Mucosa of stomach (tissue), 1 donor: ENCODE measurements around the gene EPB41.
"Not testable (repeated sequence)": the region's sequence is repeated elsewhere in the genome, so short reads cannot be mapped to it uniquely, and the experiment has no call there.

ENCODE experiments used
- H3K27me3 ChIP-seq: one replicate; pipeline ENCODE4 v1.7.0; 2013; ENCODE audit warnings: mild to moderate bottlenecking, low read length; ENCODE audit not compliant: control insufficient read depth, insufficient read depth
- H3K36me3 ChIP-seq: one replicate; pipeline ENCODE4 v1.7.0; 2013; ENCODE audit warnings: low read length; ENCODE audit not compliant: control insufficient read depth, insufficient read depth
- H3K4me1 ChIP-seq: one replicate; pipeline ENCODE4 v1.7.0; 2013; ENCODE audit warnings: mild to moderate bottlenecking, low read length; ENCODE audit not compliant: control insufficient read depth, insufficient read depth
- H3K4me3 ChIP-seq: one replicate; pipeline ENCODE4 v1.7.0; 2013; ENCODE audit warnings: low read length
- H3K9ac ChIP-seq: one replicate; pipeline ENCODE4 v1.7.0; 2013; ENCODE audit warnings: mild to moderate bottlenecking, low read length, moderate library complexity
- H3K9me3 ChIP-seq: one replicate; pipeline ENCODE4 v1.7.0; 2013; ENCODE audit warnings: mild to moderate bottlenecking, low read length, moderate library complexity; ENCODE audit not compliant: control insufficient read depth
- donor health status: Pancreatic carcinoma.

EPB41 gene

DNA sequence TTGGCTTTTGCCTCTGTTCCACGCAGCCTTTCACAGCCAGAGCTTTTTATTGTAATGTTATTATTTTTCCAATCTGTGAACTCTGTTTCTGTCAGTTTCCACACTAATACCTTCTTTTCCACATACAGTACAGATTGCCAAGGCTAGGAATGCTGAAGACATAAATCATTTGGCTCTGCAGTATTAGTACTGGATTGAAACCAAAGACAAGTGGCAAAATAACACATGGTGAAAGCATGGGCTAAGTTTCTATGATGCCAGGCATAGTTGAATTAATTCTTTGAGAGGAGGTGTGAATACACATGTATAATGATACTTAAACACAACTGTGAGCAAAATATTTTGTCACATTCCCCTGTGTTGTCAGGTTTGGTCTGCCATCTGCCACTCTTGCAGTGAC, 135.8 kb downstream of the EPB41 start:
- H3K4me3 ChIP-seq = no peak overlapping the region
- H3K36me3 ChIP-seq = no peaks in the 10 kb centered on the region
- H3K9me3 ChIP-seq = no peaks in the 10 kb centered on the region
- no peaks in the 10 kb centered on the region for H3K27me3 ChIP-seq
- H3K4me1 ChIP-seq = no peaks in the 10 kb centered on the region
- H3K9ac ChIP-seq = no peak overlapping the region

DNA sequence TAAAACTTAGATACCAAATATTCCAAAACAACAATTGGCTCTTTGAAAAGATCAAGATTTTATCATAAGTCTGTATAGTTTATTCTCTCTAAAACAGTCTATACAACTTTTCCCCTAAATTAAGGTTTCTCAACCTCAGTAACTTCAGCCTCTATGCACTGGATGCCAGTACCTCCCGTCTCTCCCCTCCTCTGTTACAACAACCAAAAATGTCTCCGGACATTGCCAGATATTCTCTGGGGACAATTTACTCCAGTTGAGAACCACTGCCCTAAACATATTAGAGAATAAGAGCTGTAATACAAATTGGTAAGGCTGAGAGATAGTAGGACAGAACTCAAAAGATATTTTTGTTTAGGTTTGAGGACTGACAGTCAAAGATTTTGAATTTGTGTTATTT, 137.7 kb downstream of the EPB41 start:
- H3K9ac ChIP-seq = no peak overlapping the region
- no peaks in the 10 kb centered on the region for H3K27me3 ChIP-seq

DNA sequence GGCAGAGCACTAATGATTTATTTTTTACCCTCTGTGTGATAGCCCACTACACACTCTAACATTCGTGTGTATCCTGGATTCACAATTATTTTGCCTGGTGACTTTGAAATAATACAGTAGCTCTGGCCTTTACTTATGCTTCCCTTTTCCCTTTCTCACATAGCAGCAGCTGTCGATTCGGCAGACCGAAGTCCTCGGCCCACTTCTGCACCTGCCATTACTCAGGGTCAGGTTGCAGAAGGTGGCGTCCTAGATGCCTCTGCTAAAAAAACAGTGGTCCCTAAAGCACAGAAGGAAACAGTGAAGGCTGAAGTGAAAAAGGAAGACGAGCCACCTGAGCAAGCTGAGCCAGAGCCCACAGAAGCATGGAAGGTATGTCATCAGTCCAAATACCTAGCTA, 138.6 kb downstream of the EPB41 start:
- Histone ChIP-seq H3K27me3 (no peaks in the 10 kb centered on the region), H3K4me1 (no peaks in the 10 kb centered on the region), H3K4me3 (no peak overlapping the region), H3K36me3 (no peaks in the 10 kb centered on the region), H3K9ac (no peak overlapping the region), H3K9me3 (no peaks in the 10 kb centered on the region)

More for the DNA sequence above, 137.7 kb downstream of the EPB41 start:
- Histone ChIP-seq H3K36me3 (no peaks in the 10 kb centered on the region), H3K4me1 (no peaks in the 10 kb centered on the region), H3K4me3 (no peak overlapping the region), H3K9me3 (no peaks in the 10 kb centered on the region)

DNA sequence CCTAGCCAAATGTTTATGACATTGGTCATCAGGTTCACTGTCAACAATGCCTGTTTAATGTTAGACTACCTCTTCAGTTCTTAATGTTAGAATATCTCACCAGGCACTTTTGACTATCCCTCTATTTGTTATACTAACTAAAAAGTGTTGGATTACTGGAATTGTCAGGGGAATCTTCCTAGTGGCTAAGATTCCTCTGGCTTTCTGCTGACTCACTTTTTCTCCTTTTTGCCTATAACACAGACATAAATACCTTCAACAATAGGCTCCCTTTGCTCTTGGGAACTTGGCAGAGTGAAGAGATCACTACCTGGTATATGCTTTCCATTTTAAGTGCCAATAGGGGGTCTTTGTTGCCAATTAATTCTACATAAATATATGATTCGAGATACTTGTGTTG, 140.8 kb downstream of the EPB41 start:
- no peaks in the 10 kb centered on the region for H3K27me3 ChIP-seq
- H3K36me3 ChIP-seq = no peaks in the 10 kb centered on the region
- H3K9ac ChIP-seq = no peak overlapping the region
- H3K4me1 ChIP-seq = no peaks in the 10 kb centered on the region
- H3K4me3 ChIP-seq = no peak overlapping the region
- no peaks in the 10 kb centered on the region for H3K9me3 ChIP-seq

DNA sequence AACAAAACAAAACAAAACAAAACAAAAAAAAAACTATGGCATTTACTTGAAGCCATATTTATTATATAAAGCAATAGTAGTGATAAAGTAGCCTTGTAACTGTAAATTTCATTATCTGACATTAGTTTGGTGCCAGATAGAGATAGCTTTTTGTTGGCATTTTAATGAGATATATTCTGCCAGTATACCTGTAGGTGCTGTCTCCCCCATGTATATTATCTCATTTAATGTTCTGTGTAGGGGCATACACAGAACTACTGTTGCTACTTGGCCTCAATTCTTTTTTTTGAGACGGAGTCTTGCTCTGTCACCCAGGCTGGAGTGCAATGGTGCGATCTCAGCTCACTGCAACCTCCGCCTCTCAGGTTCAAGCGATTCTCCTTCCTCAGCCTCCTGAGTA, 141.9 kb downstream of the EPB41 start:
- H3K27me3 ChIP-seq = no peaks in the 10 kb centered on the region
- H3K4me3 ChIP-seq = no peak overlapping the region
- H3K4me1 ChIP-seq = no peaks in the 10 kb centered on the region
- no peak overlapping the region for H3K9ac ChIP-seq
- no peaks in the 10 kb centered on the region for H3K36me3 ChIP-seq
- H3K9me3 ChIP-seq = no peaks in the 10 kb centered on the region

DNA sequence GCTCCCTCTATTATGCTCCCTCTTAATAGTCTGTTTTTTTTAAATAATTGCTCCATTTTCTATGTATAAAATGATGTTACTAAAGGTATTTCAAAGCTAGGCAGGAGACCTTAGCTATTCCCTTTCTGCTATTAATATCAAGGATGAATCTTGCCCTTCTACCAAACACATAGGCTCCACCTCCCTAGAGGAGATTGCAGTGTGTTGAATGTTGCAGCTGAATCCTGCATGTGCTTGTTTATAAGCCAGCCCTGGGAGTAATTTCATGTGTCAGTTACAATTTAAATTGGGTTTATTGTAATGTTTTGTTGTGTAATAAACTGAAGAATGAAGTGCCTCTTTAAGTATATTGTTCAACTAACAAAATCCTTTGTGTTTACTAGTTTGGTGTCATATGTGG, 143.3 kb downstream of the EPB41 start:
- Histone ChIP-seq H3K36me3 (no peaks in the 10 kb centered on the region), H3K4me3 (no peak overlapping the region), H3K9me3 (no peaks in the 10 kb centered on the region), H3K27me3 (no peaks in the 10 kb centered on the region), H3K9ac (no peak overlapping the region), H3K4me1 (no peaks in the 10 kb centered on the region)

DNA sequence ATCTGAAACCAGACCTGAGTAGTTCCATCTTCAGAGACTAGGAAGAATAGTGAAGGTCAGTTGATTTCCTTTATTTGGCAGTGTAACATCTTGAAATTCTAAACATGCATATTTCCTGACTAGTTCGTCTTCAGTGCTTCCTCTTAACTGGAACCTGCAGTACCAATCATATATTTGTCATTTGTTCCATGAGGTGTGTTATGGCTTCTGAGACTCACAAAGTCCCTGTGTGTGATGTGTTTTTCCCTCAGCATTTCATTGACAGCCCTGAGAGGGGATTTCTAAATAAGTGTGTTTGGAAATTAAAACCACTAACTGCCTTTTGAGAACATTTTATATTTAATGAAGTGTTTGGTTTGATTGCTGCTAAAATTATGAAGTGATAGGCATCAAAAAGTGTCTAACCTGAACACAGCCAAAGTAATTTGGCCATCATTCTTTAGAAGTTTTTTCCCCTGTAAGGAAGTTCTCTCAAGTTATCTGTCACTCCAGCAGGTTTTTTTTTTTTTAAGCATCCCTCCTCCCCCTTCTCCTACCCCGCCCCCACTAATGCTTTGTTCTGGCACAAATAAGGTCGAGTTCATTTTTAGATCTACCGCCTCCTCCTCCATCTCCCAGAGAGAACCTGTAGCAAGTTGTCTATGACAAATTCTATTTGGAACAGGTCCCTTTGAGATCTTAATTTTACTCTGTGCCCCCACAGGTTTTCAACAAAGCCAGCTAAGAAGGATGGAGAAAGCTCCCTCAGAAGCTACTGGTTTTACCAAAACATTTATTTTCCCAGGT, 148.0 kb downstream of the EPB41 start:
- Histone ChIP-seq H3K9ac (no peak overlapping the region), H3K27me3 (no peaks in the 10 kb centered on the region), H3K4me3 (no peak overlapping the region), H3K4me1 (no peaks in the 10 kb centered on the region), H3K36me3 (no peaks in the 10 kb centered on the region), H3K9me3 (no peaks in the 10 kb centered on the region)

DNA sequence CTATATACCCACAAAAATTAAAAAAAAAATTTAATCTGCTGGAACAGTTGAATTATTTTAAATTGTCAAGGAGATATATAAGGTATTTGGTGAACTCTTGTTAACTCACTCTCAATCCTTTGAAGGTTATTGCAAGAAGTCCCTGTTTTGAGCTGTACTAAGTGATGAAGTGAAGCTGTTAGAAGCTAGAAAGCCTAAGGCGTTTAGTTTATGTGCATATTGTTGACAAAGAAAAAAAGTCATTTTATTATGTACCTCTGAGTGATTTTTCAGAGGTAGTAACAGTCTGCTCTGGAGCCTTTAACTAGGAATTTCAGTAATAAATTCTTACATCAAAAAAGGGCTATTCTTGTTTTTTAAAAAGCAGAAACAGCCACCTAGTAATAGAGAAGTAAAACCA, 149.7 kb downstream of the EPB41 start:
- no peaks in the 10 kb centered on the region for H3K4me1 ChIP-seq

DNA sequence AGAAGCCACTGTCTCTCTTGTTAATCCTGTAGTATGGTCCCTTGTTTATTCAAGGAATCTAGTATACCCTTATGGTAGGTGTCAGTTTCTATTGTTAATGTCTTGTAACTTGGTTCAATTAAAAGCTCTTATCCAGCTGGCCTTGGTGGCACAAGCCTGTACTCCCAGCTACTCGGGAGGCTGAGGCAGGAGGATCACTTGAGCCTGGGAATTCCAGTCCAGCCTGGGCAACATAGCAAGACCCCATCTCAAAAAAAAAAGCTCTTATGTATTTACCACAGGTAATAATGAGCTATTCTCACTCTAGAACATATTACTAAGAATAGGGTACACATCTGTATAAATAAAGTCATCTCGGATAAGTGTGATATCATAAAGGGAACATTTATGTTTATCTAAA, 162.8 kb downstream of the EPB41 start:
- no peak overlapping the region for H3K9ac ChIP-seq
- H3K36me3 ChIP-seq = no peaks in the 10 kb centered on the region
- H3K27me3 ChIP-seq = no peaks in the 10 kb centered on the region
- no peaks in the 10 kb centered on the region for H3K9me3 ChIP-seq
- no peaks in the 10 kb centered on the region for H3K4me1 ChIP-seq
- no peak overlapping the region for H3K4me3 ChIP-seq

More for the DNA sequence above, 149.7 kb downstream of the EPB41 start:
- Histone ChIP-seq H3K36me3 (no peaks in the 10 kb centered on the region), H3K27me3 (no peaks in the 10 kb centered on the region), H3K4me3 (no peak overlapping the region), H3K9ac (no peak overlapping the region), H3K9me3 (no peaks in the 10 kb centered on the region)

DNA sequence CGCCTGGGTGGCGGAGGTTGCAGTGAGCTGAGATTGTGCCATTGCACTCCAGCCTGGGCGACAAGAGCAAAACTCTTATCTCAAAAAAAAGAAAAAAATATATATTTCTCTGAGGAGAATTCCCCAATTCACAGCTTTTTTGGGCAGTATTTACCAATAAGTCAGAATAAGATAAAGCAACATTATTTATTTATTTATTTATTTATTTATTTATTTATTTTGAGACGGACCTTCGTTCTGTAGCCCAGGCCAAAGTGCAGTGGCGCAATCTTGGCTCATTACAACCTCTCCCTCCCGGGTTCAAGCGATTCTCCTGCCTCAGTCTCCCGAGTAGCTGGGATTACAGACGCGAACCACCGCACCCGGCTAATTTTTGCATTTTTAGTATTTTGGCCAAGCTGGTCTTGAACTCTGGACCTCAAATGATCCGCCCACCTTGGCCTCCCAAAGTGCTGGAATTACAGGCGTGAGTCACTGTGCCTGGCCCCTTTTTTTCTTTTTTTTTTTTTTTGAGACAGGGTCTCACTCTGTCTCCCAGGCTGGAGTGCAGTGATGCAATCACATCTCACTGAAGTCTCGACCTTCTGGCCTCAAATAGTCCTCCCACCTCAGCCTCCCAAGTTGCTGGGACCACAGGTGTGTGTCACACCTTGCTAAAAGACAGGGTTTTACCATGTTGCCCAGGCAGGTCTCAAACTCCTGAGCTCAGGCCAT, 165.7 kb downstream of the EPB41 start:
- H3K9me3 ChIP-seq, H3K4me1 ChIP-seq, H3K36me3 ChIP-seq, H3K4me3 ChIP-seq, H3K9ac ChIP-seq, H3K27me3 ChIP-seq: not testable (repeated sequence)

DNA sequence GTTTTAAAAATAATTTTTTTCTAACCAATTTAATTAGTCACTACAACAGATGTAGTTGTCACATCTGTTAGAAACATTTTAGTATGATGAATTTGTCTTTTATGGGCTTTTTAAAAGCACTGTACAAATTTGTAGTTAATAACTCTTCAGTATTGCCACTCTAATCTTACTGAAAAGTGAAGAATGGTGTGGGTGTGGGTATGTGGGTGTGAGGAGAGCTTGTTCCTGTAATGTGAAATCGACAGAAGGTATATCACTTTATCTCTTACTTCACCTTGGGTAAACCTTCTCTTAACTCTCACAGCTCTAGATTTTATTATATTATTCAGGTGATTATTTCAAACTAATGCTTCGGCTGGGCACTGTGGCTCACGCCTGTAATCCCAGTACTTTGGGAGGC, 166.8 kb downstream of the EPB41 start:
- no peaks in the 10 kb centered on the region for H3K4me1 ChIP-seq
- no peaks in the 10 kb centered on the region for H3K9me3 ChIP-seq
- H3K36me3 ChIP-seq = no peaks in the 10 kb centered on the region
- H3K27me3 ChIP-seq = no peaks in the 10 kb centered on the region
- no peak overlapping the region for H3K9ac ChIP-seq
- no peak overlapping the region for H3K4me3 ChIP-seq

DNA sequence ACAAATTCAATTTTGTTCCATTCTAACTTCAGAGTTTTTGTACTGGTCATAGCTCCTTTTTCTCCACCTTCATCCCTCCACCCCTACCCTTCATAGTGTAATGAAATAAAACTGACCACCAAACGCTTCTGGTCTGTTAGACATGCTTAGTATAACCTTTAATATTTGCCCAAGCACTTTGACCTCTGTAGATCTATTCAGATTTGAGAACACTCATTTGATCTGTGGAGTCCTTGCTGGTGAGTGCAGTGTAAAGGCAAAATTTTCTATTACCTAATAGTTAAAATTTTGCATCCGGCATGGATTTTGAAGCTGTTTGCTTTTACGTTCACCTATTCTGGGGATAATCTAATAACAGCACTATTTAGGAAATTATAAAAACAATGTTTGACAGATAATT, 168.2 kb downstream of the EPB41 start:
- no peak overlapping the region for H3K9ac ChIP-seq
- H3K4me3 ChIP-seq = no peak overlapping the region
- no peaks in the 10 kb centered on the region for H3K36me3 ChIP-seq
- no peaks in the 10 kb centered on the region for H3K4me1 ChIP-seq
- no peaks in the 10 kb centered on the region for H3K9me3 ChIP-seq
- H3K27me3 ChIP-seq = no peaks in the 10 kb centered on the region
